Ammon's horn (tissue), 1 donor: ENCODE measurements around the gene FIGNL1.
"Not testable (repeated sequence)": the region's sequence is repeated elsewhere in the genome, so short reads cannot be mapped to it uniquely, and the experiment has no call there.

Experiments used
- DNase-seq: peaks from one replicate; pipeline ENCODE4 v3.0.0-alpha.2; 2016; ENCODE audit warnings: low spot score

FIGNL1 gene

DNA sequence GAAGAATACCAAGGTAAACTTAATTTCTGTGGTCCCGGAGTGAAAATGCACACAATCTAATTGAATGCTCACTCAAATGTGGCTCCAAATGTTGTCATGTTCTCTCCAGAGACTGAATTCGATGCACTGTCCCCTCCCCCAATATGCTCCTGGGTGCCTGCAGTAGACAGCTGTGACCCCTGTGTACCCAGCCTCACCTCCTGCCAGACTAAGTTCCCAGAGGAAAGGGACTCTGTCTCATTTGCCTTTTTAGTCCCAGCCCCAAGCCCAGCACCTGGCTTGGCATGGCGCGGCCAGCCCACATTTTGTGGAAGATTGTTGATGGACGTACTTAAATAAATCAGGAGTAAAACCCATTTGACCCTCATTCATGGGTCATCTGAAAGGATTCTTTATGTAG is 21.8 kb upstream of the FIGNL1 start:
- DNase-seq: no peak

DNA sequence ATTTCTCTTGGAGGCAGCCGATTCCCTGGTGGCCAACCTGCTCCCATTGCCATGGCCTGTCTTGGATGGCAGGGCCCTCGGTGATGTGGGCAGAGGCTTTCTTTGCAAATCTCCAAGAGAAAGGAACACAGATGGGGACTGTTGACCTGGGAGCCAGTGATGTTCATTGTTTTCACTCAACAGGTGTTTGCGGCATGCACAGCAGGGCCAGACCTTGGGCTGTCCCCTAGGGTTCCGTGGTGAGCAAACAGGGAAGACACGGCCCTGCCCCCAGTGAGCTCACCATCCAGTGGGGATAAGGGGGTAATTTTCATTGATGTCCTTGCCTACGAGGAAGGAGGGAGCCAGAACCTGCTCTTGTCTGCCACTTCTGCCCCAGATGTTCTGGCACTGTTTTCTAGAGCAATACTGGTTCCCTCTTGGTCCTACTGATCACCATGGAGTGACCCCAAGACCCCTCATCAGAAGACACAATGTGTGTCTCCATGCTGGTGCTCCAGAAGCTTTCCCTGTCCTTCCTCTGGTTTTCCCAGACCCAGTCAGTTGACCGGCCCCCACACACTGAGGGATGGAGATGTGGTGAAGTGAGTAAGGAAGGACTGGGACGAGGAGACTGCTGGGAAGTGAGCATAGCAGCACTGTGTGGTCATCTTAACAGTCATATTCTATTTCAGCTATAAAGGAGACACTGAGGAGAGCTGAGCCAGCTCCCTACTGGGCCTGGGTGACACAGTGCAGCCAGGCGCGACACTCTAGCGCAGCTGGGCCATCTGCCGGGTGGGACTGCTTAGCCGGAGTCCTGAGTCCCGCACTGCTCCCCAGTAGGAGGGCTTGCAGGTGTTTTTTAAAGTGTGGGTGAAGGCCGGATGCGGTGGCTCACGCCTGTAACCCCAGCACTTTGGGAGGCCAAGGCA is 20.4 kb upstream of the FIGNL1 start:
- DNase-seq: no peak

DNA sequence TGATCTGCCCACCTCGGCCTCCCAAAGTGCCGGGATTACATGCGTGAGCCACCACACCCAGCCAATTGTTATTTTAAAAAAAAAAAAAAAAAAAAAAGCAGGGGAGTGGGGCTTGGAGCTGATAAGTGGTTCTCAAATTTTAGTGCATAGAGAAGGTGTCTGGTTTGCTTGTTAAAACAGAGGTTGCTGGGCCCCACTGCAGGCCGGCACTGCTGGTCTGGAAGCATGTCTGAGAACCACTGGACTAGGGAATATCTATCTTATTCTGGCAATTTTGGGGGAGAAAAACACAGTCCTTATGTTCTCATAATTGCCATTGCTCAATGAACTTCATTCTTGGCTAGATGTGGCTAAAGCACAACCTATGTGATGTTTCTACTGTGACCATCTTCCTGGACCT is 19.0 kb upstream of the FIGNL1 start:
- DNase-seq: no peak

DNA sequence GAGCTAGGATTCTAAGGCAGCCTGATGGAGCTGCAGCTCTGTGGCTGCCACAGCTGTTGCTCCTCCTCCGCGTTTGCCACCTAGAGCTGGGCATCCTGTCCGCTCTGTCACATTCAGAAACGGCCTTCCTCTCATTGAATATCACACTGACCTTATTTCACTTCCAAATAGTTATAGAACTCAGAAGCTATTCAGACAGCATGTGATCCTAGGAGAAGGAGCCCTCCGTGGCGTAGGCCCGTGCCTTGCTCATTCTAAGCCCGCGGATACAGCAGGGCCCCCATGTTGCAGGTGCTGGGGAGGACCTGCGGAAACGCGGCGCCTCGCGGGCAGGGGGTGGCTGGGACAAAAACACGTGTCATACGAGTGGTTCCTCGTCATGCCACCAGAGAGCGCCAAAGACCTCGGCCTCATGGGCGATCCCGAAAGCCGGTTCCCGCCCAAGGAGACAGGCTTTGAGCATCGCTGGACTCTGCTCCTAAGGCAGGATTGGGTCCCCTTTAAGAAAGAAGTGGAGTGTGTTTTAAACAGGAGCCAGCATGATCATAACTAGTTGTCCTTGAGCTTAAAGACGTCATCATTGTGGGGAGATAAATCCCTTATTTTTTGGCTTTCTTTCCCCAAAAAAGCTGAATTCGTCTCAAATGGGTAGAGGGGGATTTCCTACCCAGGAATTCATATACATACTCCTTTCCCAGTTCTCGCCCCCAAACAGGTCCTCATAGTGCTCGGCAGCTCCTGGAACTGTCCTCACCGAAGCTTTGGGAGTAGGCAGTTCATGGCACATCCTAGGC is 17.9 kb upstream of the FIGNL1 start:
- DNase-seq: peak; percentile 88

DNA sequence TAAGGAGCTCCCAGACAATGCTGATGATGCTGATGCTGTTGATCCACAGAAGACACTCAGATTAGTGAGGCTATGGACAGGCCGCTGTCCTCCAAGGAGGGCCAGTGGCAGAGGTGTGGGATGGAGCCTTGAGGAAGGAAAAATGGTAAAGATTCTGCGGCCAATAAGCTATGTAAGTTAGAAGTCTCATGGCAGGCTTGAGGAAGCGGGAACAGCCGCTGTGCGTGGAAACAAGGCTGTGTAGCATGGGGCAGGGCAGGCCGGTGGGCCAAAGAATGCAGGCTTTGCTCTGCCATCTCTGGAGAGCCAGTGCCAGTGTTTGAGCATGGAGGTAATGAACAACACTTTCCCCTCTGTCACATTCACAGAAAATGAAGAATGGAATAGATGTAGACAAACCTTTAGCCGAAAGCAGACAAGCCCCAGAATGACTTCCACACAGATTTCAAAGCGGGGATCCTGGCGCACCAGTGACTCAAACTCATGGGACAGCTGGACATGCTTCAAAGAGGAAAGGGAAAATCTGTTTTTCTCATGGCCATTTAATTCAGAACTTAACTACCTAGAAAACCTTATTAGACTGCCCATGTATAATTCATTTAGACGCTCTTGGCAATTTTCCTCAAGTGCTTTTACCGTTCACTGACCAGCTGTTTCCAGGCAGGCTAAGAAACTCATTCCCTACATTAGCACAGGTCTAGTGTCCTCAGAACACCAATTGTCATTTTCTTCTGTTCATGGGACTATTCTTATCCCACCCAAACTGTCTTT is 16.9 kb upstream of the FIGNL1 start:
- DNase-seq: no peak

DNA sequence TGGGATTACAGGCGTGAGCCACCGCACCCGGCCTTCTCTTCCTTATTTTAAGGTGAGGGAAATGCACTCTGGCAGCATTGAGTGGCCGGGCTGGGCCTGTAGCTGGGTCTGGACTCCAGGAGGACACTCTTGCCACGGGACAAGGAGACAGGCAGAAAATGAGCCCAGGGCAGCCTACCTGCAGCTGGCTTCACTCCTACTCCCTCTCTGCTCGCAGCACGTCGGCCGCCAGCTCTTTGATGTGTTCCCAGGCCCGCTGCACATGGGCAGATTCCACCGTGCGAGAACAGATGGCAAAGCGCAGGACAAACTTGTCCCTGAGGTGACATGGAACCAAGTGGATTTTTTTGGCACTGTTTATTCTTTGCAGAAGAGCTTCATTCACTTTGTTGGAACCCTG is 12.9 kb upstream of the FIGNL1 start:
- DNase-seq: no peak

DNA sequence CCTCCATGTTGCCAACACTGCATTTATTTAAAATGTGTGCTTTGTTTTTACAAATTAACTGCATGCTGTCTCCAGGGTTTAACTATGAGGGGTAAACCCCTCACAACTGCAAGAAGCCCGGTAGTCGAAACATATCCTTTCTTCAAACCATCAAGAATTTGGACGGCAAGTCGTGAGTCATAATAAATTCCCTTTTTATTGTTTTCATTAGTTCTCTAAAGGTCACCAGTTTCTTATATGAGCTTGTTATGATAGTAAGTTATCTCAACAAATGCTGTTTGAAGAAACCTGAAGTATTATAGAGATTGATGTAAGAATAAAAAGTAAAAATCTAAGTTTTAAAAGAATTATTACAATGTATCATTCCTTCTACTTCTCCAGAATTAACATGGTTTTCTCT is 12.2 kb upstream of the FIGNL1 start:
- DNase-seq: no peak

DNA sequence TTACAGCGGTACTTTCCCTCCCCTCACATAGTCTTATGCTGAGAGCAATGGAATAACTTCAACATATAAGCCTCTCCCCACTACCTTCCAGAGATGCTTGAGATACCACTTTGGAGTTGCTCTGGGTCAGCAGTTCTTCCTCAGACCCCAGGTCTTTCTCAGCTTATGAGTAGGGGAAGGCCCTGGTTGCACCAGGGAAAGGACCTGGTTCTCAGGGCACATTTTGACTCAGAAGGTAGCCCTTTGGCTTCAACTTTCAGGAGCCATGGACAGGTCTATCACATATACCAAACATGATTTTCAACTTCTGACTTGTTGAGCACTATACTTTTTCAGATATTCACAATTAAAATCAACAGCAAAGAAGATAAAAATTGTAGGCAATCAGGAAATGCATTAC is 11.5 kb upstream of the FIGNL1 start:
- no peak for DNase-seq

DNA sequence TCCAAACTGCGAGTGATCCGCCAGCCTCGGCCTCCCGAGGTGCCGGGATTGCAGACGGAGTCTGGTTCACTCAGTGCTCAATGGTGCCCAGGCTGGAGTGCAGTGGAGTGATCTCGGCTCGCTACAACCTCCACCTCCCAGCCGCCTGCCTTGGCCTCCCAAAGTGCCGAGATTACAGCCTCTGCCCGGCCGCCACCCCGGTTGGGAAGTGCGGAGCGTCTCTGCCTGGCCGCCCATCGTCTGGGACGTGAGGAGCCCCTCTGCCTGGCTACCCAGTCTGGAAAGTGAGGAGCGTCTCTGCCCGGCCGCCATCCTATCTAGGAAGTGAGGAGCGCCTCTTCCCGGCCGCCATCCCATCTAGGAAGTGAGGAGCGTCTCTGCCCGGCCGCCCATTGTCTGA is 9.0 kb upstream of the FIGNL1 start:
- not testable (repeated sequence) for DNase-seq

DNA sequence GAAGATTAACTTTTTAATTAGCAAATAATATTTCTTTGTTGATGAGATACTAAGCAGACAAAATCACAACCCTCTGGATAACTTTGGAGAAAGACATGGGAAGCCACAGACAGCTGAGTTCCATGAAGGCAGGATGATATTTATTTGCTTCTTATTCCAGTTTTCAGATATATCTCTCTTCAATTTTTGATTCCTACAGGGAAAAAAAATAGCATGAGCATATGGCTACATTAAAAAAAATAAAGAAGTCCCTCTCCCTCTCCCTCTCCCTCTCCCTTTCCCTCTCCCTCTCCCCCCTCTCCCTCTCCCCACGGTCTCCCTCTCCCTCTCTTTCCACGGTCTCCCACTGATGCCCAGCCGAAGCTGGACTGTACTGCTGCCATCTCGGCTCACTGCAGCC is 8.5 kb upstream of the FIGNL1 start:
- DNase-seq: not testable (repeated sequence)

DNA sequence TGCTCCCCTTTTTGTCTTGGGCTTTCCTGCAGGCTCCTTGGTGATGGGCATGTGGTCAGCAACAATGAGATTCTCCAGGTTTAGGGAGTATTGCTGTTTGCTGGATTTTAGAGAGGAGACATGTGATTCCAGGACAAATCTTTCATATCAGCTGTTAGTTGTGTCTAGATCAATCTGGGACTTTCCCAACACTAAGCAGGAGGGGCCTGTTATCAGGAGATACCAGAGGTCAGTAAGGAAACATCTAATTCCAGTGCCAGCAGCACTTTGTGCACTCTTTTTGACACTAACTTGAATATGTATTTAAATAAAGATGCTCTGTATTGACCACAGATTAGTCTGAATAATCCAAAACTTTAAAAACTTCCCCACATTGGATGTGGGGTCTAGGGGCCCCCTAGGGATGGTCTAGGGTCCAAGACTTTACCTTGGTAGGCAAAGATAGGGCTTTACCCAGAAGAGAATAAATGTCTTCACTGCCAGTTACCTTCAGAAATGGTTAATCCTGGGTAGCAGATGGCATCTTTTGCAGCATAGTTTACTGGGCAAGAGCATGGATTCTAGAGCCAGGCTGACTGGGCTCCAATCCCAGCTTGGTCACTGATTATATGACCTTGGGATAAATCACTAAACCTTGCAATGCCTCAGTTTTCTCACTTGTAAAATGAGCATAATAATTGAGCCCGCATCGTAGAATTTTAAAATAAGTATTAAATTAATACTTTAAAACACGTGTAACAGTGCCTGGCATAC is 6.4 kb upstream of the FIGNL1 start:
- DNase-seq: no peak

DNA sequence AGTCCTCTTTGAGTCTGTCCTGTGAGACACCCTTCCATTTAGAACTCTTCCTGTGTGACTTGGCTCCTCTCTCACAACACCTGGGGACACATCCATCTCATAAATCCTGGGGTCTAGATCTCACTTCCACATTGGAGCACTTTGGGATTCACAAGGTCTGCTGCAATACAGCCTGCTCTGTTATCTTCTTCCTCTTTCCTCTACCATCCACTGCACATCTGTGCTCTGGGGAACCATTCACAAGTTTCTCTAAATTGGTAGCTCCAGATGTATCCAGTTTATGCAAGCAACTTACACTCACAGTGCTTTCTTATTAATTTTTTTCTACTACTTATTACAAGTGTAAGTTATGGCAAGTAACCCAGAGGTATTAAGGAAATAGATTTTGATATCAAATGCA is 5.5 kb upstream of the FIGNL1 start:
- no peak for DNase-seq

DNA sequence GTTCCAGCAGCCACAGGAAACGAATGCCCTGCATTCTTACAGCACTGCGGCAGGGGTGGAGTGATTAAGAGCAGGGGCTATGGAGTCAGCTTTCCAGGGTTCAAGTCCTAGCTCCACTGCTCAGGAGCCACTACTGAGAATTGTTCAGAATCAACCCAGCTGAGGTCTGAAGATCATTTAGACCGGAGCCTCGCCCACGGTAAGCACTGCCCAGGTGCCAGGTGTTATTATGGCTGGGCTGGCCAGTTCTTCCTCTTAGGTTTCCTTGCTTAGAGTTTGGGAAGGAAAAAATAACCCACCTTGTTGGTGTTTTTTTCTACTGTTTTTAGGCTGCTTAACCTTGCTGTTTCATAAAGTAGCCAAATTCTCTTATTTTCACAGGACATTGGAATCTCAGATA is 4.8 kb upstream of the FIGNL1 start:
- DNase-seq: no peak

DNA sequence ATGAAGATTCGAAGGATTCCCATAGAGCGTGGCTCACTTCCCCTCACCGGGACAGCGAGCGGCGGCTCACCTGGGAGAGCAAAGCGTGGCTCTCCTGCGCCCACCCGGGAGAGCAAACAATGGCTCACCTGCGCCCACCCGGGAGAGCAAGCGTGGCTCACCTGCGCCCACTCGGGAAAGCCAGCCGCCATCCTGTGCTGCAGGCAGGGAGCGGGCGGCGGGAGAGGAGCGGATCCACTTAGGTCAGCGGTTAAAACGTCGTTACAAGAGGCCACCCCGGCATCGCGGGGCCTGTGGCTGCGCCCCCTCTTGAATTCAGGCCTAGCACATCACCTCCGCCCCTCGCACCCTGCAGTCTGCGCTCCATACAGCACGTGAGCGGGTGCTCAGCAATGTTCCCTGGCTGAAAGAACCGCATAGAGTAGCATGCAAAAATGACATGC is 461 bp upstream of the FIGNL1 start:
- peak; percentile 15 for DNase-seq

DNA sequence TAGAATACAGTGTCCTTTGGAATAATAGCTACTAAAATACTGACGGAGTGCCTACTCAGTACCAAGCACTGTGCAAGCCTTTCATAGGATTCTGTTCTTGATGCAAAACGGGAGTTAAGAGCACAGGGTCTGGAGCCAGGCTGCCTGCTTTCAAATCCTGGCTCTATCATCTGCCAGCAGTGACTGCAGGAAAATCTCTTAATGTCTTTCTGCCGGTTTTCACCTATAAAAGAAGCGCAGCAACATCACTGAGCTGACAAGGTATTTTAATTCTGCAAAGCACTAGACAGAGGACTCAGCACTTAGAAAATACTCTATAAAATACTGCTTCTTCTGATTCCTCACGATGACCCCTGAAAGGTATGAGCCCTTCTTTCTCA is 659 bp downstream of the FIGNL1 start:
- no peak for DNase-seq

DNA sequence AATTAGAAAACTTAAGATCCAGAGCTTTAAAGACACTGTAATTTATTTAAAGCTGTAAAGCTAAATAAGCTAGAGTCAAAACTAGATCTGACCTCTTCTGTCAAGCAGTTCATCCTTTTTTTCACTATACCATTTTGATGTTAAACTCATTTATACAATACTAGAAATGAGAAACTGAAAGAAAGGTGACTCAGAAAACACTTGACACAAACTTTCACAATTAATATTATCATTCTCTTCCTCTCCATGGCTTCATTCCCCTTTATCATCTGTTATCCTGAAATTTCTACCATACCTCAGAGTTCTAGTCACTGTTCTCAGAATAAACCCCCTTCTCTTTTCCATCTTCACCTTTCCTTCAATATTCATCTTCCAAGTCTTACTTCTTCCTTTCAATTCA is 1.3 kb downstream of the FIGNL1 start:
- DNase-seq: no peak

DNA sequence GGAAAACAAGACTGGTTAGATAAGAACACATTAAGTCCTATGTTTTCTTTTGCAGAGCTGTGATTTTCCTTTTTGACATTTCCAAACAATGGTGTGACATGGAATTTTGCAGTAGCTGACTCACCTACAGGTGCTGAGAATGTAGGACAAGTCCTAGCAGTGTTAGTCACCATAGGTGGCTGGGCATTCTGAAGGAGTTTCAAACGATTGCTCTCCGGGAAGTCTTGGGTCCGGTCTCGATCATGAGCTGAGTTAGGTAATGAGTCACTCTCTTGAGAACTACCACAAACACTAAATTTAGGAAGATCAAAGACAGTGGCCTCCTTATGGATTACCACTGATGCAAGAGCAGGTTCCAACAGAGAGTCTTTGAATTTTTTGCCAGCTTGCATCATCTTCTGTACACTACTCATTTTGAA is 3.6 kb downstream of the FIGNL1 start:
- no peak for DNase-seq

DNA sequence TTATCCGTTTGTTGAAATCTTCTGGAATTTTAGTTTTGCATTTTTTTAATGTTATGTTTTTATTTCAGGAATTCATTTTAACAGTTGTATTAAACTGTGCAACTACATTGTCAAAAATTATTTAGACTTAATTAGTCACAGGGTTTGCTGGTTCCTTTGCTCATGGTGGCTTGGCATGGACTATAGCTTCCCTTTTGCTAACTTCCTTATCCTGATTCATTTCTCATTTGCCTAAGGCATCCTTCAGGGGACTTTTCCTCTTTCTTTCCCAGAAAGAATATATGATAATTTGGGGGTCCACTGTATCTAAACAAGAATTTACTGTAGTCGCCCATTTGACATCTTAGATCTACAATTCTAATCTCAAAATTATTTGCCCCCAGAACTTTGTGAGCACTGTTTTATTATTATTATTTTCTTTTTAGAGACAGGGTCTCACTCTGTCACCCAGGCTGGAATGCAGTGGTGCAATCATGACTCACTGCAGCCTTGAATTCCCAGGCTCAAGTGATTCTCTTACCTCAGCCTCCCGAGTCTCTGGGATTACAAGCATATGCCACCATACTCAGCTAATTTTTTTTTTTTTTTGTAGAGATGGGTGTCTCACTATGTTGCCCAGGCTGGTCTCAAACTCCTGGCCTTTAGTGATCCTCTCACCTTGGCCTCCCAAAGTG is 13.9 kb downstream of the FIGNL1 start:
- no peak for DNase-seq

DNA sequence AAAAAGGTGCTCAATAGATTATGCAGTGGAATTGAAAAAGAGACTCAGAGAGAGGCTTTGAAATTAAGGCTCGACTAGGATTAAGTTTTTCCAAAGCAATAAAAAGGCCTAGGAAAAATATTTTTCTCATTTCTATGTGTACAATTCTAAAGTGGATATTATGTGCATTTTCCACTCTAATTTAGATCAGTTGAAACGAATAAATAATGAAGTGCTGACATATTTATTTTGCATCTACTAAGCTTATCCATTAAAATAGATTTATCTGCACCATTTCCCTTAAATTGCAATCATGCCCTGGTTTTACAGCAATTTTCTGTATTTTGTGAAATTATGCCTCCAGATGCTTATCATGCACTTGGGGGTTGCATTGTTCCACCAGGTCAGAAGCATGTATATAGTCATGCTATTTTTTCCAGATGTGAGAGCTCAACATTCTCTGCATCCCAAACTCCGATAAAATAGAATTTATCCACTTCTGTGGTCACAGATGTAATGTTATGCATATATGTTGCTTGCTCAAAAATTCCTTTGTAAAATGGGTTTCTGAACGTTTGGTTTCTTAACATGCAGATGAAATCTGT is 18.3 kb downstream of the FIGNL1 start:
- DNase-seq: no peak

DNA sequence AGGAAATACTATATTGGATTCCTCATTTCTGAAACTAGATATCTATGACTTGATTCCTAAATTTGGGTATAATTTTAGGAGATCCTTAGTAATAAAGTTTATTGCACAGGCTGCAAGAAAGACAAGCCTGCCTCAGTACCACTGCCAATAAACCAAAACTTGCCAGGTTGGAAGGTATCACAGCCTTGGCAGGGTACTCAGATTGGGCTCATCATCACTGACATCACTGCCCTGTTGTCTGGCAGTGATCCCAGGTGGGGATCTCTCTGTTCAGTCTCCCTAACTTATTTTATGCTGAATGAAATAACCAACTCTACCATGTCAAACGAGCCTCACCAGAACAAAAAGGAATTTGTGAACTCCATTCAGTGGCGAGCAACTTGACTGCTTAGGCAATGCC is 18.8 kb downstream of the FIGNL1 start:
- no peak for DNase-seq

DNA sequence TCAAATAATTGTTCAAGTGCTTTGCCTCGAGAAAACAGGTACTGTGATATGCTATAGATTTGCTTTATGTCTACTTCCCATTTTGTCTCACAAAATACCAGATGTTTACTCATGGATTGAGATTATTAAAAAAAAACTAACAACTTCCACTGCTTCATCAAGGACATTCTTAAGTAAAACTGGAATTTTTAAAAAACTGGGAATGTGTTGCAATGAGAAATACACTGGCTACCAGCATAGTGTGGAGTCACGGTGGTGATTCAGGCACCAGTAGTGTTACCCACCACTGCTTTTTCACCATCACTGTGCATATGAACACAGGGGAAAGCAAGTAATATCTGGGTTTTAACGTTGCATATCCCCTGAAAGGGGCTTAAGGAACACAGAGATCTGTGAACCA is 21.2 kb downstream of the FIGNL1 start:
- DNase-seq: no peak
